Endometrial microvascular endothelial cells (primary cell): ENCODE results near the gene OAF. TPM values are rescaled to one million over a fixed set of nuclear protein-coding genes. Genes with fewer than 3 reads are reported as not detected.
"Not testable (repeated sequence)": the region's sequence is repeated elsewhere in the genome, so short reads cannot be mapped to it uniquely, and the experiment has no call there.

Source experiments
- in situ Hi-C: cut with HindIII; loops from 2 replicates; pipeline ENCODE4 v1.10.0; 2017; ENCODE audit warnings: low sequenced_read_pairs, low pct_unique_long_range_greater_than_20kb; ENCODE audit errors: inconsistent ontology term
- total RNA-seq: library from RNA; depleted of rRNA; stranded (reverse); fragments of >200 nt; gene quantifications from one replicate; pipeline ENCODE4 v1.2.3, GENCODE V29; 2015; ENCODE audit errors: inconsistent ontology term

OAF gene
- total RNA-seq, 1 donor from 2014 or later, result 51.8 TPM

DNA sequence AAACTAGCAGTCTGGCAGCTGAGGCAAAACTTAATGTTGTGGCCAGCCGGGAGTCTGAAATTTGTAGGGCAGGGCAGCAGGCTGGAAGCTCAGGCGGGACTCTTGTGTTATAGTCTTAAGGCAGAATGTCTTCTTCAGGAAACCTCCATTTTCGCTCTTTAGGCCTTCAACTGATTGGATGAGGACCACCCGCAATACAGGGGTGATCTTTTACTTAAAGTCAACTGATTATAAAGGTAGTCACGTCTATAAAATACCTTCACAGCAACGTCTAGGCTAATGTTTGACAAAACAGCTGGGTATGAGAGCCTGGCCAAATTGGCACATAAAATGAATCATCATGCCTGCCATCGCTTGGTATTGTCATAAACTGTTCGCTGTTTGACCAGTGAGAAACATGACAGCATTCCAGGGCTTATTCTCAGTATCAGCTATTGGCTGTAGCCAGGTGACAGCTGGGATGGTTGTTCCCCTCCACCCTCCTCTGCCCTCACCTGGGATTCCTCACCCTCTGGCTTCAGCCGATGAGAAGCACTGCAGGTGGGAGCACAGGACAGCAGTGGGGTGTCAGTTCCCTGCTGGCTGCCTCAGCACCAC lies 22.5 kb downstream of the OAF start:
- in situ Hi-C loops, result no loop called here

DNA sequence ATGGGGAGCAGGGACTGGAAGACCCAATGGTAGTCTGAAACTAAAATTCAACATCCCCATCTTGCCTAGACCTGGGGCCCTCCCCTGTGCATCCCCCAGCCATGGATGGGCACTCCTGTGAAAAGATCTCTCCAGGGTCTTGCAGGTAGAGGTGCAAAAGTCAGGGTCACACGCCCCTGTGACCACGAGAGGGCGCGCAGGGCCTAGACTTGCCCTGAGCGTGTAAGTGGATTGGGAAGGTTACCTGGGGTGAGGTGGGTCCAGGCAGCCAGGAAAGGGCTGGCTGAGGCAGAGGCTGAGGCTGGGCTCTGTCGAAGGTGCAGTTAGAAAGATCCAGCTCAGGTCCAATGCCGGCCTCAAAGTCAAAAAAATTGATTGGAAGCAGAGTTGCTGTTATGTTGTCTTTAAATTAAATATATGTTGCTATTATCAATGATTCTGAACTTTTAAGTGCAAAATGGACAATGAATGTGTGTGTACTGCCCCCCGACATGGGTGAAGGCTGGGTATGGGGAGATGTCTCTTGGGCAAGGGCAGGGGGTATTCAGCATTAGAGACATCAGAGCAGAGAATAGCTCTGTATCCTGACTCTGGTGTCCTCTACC lies 24.3 kb downstream of the OAF start:
- in situ Hi-C loops, result no loop called here

DNA sequence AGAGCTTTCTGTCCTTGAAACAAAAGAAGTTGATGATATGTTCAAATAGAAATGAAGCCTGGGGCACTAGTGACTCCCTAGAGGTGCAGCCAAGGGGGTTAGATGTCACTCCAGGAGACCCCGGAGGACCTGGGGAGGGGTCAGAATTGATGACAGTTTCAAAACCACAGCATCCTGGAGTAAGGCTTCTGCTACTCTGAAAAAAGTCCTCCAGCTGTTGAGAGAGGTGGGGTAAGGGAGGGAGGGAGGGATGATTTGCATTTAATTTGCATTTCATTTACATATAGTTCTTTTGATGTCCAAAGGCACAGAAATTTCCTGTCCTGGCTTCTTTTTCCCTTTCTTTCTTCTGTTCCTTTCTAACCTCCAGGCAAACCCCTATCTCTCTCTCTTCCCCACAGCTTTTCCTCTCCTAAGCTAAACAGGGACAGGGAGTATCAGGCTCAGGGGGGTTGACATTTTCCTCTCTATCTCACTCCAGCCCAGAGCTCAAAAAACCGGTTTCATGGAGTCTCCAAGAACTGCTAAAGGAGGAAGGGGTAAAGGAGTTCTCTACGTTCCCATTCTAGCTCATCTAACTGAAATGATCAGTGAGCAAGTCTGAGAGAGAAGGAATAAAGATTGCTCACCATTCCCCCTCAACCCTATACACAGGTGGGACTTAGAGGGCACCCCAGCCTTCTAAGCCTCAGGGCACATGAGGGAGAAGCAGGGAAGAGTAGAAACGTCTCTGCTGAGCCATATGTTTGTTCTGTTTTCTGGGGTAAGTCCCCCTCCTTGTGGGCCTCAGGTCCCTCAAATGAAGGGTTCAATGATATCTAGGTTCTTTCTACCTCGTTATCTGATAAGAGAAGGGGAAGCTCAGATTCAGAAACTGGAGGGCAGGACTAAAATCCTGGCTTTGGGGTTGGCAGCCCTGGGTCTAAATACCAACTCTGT lies 25.6 kb downstream of the OAF start:
- in situ Hi-C loops, result no loop called here

DNA sequence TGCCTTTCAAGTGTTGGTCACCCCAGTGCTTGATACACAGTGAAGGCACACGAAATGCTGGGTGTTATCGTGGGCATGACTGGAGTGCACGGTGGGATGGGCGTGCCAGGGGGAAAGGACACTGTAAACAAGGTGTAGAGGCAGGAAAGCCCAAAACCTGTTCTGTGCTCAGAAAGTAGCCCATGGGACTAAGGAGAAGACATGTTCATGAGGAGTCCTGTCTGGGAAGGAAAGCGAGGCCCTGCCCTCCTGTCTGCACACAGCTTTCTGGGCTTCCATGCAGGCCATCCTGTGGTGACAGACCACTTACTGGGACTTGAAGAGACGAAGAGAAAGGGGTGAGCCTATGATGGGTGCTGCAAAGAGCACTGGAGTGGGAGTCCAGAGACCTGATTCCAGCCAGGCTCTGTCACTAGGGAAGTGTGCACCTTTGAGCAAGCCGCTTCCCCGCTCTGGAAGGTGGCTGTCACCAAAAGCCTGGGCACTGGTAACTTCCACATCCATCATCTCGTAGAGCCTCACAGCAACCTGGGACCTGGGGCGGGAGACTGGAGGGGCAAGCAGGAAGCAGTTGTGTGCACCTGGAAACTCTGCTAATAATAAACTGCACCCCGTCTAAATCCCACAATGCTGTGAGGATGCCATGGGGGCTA lies 28.3 kb downstream of the OAF start:
- in situ Hi-C loops, result no loop called here

DNA sequence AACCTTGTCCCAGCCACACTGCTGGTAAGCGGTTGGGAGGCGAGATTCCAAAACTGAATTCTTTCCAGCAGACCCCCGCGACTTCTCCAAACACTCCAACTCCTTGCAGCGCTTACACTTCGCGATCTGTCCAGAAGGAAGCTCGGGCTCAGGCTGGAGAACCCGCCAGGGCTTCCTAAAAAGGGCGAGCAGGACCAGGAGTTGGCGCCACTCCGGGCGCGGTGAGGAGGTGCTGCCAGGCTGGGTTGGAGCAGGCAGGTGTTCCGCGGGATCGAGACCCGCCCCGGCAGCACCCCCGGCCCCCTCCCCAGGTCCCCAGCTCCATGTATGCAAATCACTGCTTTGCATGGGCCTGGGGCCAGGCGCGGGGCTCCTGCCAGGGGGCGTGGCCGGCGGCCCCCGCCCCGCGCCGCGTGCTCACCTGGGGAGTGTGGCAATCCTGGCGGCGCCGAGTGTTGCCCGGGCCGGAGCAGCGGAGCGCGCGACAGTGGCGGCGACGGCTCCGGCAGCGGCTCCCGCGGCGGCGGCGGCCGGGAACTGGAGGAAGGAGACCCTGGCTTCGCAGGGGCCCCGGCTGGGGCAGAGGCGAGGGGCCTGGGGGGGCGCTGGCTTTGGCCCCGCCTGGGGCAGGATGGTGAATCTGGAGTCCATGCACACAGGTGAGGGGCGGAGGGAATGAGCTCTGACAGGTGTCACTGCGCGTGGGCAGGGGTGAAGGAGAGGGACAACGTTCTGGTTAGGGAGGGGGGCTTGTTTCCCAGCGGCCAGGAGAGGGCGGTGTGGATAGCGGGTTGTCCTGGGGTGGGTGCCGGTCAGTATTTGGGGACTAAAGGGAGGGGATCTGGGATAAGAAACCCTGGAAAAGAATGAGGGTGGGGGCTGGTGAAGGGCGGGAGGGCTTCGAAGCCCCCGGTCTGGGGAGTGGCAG lies 29.1 kb downstream of the OAF start, which contains the start of gene POU2F3:
TSS of gene POU2F3 (plus strand) at position 428 of the 928 bp plus-strand sequence. CDS start at position 632, 204 bp downstream.
- in situ Hi-C loops, result no loop called here

DNA sequence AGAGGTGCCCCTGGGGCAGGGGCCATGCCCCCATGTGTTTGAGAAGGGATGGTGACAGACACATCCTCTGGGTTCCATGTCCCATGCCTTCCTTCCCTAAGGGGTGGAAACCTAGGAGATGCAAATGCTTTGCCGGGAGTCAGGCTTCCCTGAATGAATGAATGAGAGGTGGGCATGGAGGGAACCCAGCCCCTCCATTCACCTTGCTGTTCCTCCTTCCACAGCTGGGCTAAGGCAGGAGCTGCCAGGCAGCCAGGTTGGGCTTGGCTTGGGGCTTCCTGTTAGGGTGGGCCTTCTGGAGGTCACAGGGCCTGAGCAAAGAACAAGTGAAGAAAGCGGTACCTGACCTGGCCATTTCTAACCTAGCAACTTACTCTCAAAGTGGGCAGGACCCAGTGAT lies 30.0 kb downstream of the OAF start:
- in situ Hi-C loops, result no loop called here

DNA sequence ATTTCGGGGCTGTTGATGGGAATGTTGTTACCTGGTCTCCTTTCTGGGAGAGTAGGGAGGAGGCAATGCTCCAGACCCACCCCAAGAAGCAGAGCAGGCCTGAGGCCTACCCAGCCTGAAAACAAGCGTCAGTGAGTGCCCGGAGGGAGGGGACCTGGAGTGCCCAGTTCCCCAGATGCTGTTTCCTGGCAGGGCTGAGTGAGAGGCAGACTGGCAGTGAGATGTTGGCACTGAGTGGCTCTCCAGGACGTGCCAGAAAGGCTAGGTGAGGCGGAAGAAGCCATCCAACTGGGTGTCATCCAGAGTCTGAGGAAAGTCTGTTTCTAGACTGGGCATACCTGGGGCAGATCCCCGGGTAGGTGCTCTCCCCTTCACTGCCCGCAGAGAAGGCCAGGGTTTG lies 30.4 kb downstream of the OAF start:
- in situ Hi-C loops, result no loop called here

DNA sequence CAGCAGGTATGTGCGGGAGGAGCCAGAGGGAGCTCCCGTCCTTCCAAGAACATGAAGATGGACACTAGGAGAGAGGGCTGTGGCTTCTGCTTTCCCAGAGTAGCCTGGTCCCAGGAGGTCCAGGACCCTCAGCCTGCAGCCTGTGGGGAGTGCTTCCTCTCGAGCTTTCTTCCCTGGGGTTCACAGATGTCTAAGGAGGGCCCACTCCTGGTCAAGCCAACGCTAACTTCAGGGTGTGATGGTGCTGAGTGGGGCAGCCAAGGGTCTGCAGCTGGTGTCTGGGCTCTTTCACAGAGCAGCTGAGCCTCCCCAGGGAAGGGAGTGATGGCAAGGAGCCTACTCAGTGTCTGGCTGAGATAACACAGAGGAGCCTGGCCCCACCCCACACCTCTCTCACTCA lies 32.4 kb downstream of the OAF start:
- in situ Hi-C loops, result no loop called here

DNA sequence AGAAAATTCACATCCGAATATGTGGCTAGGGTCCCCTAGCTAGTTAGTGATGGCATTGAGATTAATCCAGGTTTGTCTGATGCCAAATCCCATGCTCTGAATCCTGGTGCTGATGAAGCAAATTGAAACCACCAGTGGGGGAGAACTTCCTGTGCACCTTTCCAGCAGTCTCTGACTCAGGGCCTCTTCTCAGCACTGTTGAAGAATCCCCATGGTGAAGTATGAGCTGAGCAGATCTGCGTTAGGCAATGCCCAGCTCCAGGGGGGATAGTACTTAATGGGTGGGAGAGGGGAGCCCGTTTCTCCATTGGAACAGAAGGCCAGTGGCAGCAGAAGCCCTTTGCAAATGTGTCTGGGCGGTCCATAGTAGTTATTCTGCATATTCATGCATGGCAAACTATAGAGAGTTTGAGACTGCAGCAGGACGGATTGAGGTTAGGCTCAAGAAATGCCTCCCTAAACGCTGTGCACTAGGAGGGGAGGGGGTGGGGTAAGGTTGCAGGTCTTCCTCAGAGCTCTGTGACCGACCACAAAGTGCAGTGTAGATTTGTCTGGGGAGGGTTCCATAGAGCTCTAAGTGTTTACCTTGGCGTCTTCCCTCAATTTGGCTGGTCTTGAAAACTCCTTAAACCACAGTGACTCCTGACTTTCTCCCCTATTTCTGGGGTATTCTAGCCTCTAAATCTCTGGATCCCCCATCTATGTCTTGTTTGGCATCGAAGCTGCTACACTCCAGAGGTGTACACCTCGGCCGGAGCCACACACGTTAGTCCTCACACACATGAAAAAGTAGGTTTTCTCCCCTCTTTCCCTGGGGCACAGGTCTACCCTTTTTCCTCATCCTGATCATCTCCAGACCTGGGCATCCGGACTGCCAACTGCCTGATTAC lies 33.9 kb downstream of the OAF start:
- in situ Hi-C loops, result no loop called here

DNA sequence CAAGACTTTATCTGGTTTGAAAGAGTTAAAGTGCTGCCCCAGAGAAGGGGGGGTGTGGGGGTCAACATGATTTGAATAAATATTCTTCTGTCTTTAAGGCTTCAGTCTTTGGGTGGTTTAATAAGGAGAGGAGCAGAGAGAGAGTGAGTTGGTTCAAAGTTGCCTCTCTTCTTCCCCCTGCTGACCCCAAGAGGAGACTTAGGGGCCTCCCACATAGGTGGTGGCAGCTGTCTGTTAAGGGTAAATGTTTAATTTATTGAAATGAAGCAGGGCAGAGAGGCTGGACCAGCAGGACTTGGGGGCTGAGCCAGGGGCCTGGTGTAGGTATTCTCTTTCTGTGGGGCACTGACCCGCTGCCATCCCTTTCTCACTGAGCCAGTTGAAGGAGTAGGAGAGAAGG lies 34.6 kb downstream of the OAF start:
- in situ Hi-C loops, result no loop called here

DNA sequence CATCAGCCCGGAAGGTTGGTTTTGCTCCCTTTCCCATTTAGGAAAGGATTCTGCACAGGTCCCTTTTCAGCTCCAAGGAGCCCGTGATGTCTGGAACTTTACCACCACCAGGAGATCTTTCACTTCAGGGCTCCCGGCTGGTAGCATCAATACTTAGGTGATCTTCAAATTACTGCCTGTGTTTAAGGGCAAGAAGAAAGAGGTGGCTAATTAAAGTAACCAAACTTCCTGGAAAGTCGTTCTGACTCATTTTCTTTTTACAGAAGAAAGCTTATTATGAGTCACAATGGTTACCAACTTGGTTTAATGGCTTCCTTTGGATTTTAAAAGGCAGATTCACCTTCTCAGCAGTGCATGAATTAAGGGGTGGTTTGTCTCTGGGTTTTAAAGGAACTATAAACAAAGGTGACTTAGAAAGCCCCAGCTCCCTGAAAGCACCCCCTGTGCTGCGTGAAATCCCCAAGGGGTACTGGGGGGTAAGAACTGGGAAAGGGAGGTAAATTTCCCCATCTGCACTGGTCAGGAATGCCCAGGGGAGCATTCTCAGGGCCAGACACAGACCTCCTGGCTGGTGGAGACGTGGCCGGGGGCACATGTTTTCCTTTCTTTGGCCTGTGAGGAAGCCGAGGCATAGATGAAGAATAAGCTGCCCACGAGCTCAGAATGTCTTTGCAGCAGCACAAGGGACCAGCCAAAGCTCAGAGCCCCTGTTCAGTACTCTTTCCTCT lies 37.9 kb downstream of the OAF start:
- in situ Hi-C loops, result no loop called here

DNA sequence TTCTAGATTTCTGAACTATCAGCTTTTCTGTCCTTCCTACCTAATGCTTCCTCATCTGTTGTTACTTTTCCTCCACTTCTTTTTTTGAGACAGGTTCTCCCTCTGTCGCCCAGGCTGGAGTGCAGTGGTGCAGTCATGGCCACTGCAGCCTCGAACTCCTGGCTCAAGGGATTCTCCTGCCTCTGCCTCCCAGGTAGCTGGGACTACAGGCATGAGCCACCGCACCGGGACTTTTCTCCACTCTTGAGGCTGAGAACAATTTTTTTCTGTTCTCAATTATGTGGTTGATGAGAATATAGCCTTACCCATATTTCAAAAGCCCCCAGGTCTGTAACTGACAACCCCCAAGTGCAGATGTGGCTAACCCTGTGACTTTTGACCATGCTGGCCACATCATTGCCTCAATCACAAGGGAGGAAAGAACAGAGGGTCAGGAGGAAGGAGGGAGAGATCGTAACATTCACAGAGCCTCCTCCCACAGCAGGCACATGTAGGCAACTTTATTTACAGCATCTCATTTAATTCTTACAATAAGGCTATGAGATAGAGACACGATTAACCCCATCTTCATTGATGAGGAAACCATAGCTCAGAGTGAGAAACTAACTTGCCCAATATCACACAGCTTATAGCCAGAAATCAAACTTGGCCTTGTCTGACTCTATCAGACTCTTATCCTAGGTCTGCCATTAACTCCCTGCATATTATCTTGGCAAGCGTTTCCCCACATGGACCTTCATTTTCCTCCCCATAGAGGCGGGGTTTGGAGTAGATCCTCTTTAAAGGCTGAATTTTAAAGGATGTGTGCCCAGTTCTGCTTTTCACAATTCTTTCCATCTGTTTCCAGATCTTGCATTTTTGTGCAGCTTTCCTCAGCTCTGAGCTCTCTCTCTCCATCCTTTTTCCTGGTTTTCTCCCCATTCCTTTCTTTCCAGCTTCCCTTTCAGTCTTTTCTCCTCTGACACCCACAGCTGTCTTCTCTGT lies 38.7 kb downstream of the OAF start:
- in situ Hi-C loops, result no loop called here

DNA sequence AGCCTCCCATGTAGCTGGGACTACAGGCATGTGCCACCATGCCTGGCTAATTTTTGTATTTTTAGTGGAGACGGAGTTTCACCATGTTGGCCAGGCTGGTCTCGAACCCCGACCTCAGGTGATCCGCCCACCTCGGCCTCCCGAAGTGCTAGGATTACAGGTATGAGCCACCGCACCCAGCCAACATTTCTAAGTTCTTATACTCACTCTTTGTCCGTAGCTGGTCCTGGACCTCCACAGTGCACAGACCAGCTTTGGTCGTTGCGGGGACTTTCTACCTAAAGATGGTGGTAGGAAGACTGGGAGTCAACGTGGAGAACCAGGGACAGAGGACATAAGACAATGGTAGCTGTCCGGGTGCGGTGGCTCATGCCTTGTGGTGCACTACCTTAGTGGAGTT lies 42.5 kb downstream of the OAF start:
- in situ Hi-C loops, result not testable (repeated sequence)

DNA sequence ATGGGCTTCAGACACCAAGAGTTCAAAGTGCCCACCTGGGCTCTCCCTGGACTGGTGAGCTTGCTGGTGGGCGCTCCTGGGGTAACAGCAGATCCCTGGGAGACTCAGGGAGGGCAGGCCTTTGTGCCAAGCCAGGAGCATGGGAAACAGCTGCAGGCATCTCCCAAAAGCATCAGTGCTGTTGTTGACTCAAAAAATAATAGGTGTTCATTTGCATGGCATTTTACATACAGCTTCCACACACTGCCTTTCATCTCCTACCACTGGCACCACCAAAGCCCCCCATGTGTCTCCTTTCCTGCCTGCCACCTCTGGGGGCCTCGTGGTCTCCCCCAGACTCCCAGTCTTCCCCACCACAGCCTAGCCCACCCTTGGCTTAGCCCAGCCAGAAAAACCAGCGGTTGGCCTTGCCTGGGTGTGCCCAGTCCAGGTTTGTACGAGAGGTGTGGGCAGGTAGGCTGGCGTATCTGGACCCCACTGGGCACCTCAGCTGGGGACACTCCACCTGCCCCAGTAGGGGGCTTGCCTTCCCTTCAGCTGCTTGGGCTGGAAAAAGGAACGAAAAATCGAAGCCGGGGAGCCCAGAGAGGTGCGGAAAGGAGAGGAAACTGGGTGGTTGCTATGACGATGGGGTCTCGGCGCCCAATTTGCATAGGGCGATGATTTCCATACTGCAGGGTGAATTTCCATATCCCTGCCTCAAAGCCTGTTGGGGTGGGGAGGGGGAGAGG lies 44.1 kb downstream of the OAF start:
- in situ Hi-C loops, result no loop called here

DNA sequence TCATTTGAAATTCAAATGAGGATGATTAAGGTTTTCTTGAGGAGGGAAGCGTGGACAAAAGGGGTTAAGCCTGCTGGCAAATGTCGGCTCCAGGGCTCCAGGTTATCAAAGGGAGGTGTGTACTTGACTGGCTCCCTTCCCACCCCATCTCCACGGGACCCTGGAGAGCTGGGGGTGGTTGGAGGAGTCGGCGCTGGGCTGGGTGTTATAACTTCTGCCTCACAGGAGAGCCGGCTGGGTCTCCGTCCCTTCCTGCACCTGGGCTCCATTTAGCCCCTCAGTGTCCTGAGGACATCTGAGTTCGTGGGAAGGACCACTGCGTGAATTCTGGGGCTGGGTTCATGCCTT lies 44.7 kb downstream of the OAF start:
- in situ Hi-C loops, result no loop called here
